CD14-positive monocyte (primary cell): ENCODE data around the gene POLE. TPM values are rescaled to one million over a fixed set of nuclear protein-coding genes. Genes with fewer than 3 reads are reported as not detected.

Experiments used
- DNase-seq, 3 donors: peaks; one replicate each; pipeline ENCODE4 v3.0.0-alpha.2; 2011 to 2022
- H2AFZ ChIP-seq: 2 replicates; pipeline ENCODE4 v1.6.0; 2012; ENCODE audit warnings: mild to moderate bottlenecking, low read depth, low read length, inconsistent platforms; ENCODE audit not compliant: insufficient read depth, poor library complexity, severe bottlenecking
- H3K27ac ChIP-seq, 2 donors: 1 replicate in 1 of 2; 2 replicates in 1 of 2; pipeline ENCODE4 v1.5.1; 2012 to 2013; ENCODE audit warnings: low read length in 2 of 2, control low read depth in 1 of 2, inconsistent platforms in 1 of 2, low read depth in 1 of 2, mild to moderate bottlenecking in 1 of 2
- H3K27me3 ChIP-seq, 2 donors: one replicate each; pipeline versions ENCODE4 v1.6.0 to v1.6.1; 2011 to 2013; ENCODE audit warnings: low read length in 2 of 2; ENCODE audit not compliant: control insufficient read depth in 2 of 2, insufficient read depth in 2 of 2
- H3K36me3 ChIP-seq, 2 donors: replicated peaks in 1 of 2; 1 replicate in 1 of 2; 2 replicates in 1 of 2; pipeline versions ENCODE4 v1.5.1 to v1.6.1; 2012 to 2013; ENCODE audit warnings: low read length in 2 of 2, control low read depth in 1 of 2, inconsistent platforms in 1 of 2, mild to moderate bottlenecking in 1 of 2; ENCODE audit not compliant: insufficient read depth in 2 of 2, control insufficient read depth in 1 of 2
- H3K4me1 ChIP-seq, 2 donors: 1 replicate in 1 of 2; 2 replicates in 1 of 2; pipeline versions ENCODE4 v1.5.1 to v1.6.1; 2012 to 2013; ENCODE audit warnings: low read length in 2 of 2, control low read depth in 1 of 2, inconsistent platforms in 1 of 2, mild to moderate bottlenecking in 1 of 2, moderate library complexity in 1 of 2; ENCODE audit not compliant: insufficient read depth in 2 of 2, control insufficient read depth in 1 of 2
- H3K4me2 ChIP-seq: replicated peaks from 2 replicates; pipeline ENCODE3; 2012; ENCODE audit warnings: low read length, moderate library complexity, mild to moderate bottlenecking; ENCODE audit not compliant: poor library complexity, severe bottlenecking; ENCODE audit errors: extremely low read depth
- H3K4me3 ChIP-seq, 3 experiments: fragments of 200-600 bp in 1 of 3; sonication (generic) in 1 of 3; replicated peaks in 1 of 3; 1 replicate in 2 of 3; 2 replicates in 1 of 3; pipeline ENCODE4 v1.5.1; 2011 to 2013; ENCODE audit warnings: low read length in 3 of 3, mild to moderate bottlenecking in 3 of 3, control low read depth in 2 of 3, low read depth in 2 of 3, inconsistent platforms in 1 of 3, moderate library complexity in 1 of 3
- H3K79me2 ChIP-seq: 2 replicates; pipeline ENCODE4 v1.6.0; 2012; ENCODE audit warnings: mild to moderate bottlenecking, control low read depth, inconsistent platforms, low read length, moderate library complexity; ENCODE audit not compliant: insufficient read depth
- H3K9ac ChIP-seq: 2 replicates; pipeline ENCODE4 v1.6.0; 2017; ENCODE audit warnings: low read length, mild to moderate bottlenecking; ENCODE audit not compliant: insufficient read depth, poor library complexity, severe bottlenecking
- H3K9me3 ChIP-seq, 2 donors: replicated peaks in 1 of 2; 1 replicate in 1 of 2; 2 replicates in 1 of 2; pipeline versions ENCODE4 v1.5.1 to v1.6.1; 2012 to 2013; ENCODE audit warnings: low read length in 2 of 2, control low read depth in 1 of 2; ENCODE audit not compliant: control insufficient read depth in 1 of 2, insufficient read depth in 1 of 2
- H4K20me1 ChIP-seq: 2 replicates; pipeline ENCODE4 v1.6.0; 2012; ENCODE audit warnings: mild to moderate bottlenecking, low read length, control low read depth, moderate library complexity; ENCODE audit not compliant: insufficient read depth
- H3K27ac Mint-ChIP-seq, 7 donors: one replicate each; pipeline ENCODE4 v1.8.0; 2020; ENCODE audit warnings: mild to moderate bottlenecking in 7 of 7, mixed read lengths in 7 of 7, moderate library complexity in 6 of 7, inconsistent platforms in 2 of 7
- H3K27me3 Mint-ChIP-seq, 3 donors: one replicate each; pipeline ENCODE4 v1.8.0; 2021 to 2022; ENCODE audit warnings: low read depth in 3 of 3, mild to moderate bottlenecking in 3 of 3, mixed read lengths in 3 of 3, moderate library complexity in 3 of 3, inconsistent platforms in 1 of 3
- H3K36me3 Mint-ChIP-seq, 2 donors: one replicate each; pipeline ENCODE4 v1.8.0; 2020; ENCODE audit warnings: mixed read lengths in 2 of 2, inconsistent platforms in 1 of 2, mild to moderate bottlenecking in 1 of 2
- H3K4me1 Mint-ChIP-seq: one replicate; pipeline ENCODE4 v1.8.0; 2020; ENCODE audit warnings: mild to moderate bottlenecking, mixed read lengths
- H3K4me3 Mint-ChIP-seq, 2 donors: one replicate each; pipeline ENCODE4 v1.8.0; 2020; ENCODE audit warnings: mild to moderate bottlenecking in 2 of 2, mixed read lengths in 2 of 2, moderate library complexity in 1 of 2
- H3K9me3 Mint-ChIP-seq, 7 donors: one replicate each; pipeline ENCODE4 v1.8.0; 2020 to 2022; ENCODE audit warnings: mixed read lengths in 7 of 7, mild to moderate bottlenecking in 6 of 7, moderate library complexity in 6 of 7, inconsistent platforms in 2 of 7
- CTCF ChIP-seq: fragments of 200-600 bp; IDR thresholded peaks from one replicate; pipeline ENCODE4 v1.8.0; 2022; ENCODE audit warnings: antibody characterized with exemption, mild to moderate bottlenecking
- WGBS: methylation state at CpG from one replicate; pipeline ENCODE4 v1.1.5; 2013; ENCODE audit warnings: missing lambda C conversion rate; ENCODE audit not compliant: insufficient coverage; 5-methylcytosine and 5-hydroxymethylcytosine counted together
- intact Hi-C, 2 donors: fragments of 100-400 bp; cut with micrococcal nuclease; formaldehyde crosslinking; loops; one replicate each; pipeline versions ENCODE4 v1.15.0 to v1.15.1; 2023
- polyA plus RNA-seq, 3 donors: library from polyadenylated mRNA; depleted of rRNA in 1 of 3; unstranded in 2 of 3; stranded (reverse) in 1 of 3; fragments of 300-500 nt in 2 of 3; fragments of >200 nt in 1 of 3; fragmentation: Illumina TruSeq in 2 of 3; gene quantifications; 1 replicate in 2 of 3; 2 replicates in 1 of 3; pipeline ENCODE4 v1.2.3, GENCODE V29; 2012 to 2021

POLE gene
- polyA plus RNA-seq, 3 donors, result 1.00 to 24.2 (median 2.2) TPM

- no peak overlapping the region for H3K27ac Mint-ChIP-seq
- no peak overlapping the region for H3K4me3 Mint-ChIP-seq
Observed at GRCh38 chr12:132713123-132713522, 26.0 kb upstream of the POLE start.

More at GRCh38 chr12:132713123-132713522, 26.0 kb upstream of the POLE start:
- Histone ChIP-seq H3K9ac (no peak overlapping the region), H4K20me1 (peaks cover 8% of the 10 kb centered on the region), H3K79me2 (peaks cover 43% of the 10 kb centered on the region), H3K4me3 (no peak overlapping the region), H3K27ac (no peak overlapping the region), H3K36me3 (peaks cover 24 to 34% of the 10 kb centered on the region in 2 donors), H3K4me2 (no peak overlapping the region), H3K4me1 (peaks cover 16 to 20% of the 10 kb centered on the region in 2 donors), H3K27me3 (no peaks in the 10 kb centered on the region), H2AFZ (no peak overlapping the region), H3K9me3 (no peaks in the 10 kb centered on the region)
- H3K9me3 Mint-ChIP-seq, result peaks cover 0 to 4% (median 0%) of the 10 kb centered on the region in 7 donors
- H3K27me3 Mint-ChIP-seq, result peaks cover 0 to 2% (median 2%) of the 10 kb centered on the region in 3 donors
- TF ChIP-seq CTCF, result no peak
- peaks cover 25 to 48% of the 10 kb centered on the region in 2 donors for H3K36me3 Mint-ChIP-seq
- DNase-seq, result no peak
- intact Hi-C loops, result loop anchor here in 1 of 2 donors (5.0 to 10.0 kb wide), 2 partner anchors 49 to 112 kb away; partner anchors contain the start of genes ANKLE2 and GOLGA3
- peaks cover 15% of the 10 kb centered on the region for H3K4me1 Mint-ChIP-seq
- WGBS, result 68% methylated on average over 2 of the region's 2 CpGs
